B cell (primary cell): ENCODE data around the gene LMX1B. TPM values are rescaled to one million over a fixed set of nuclear protein-coding genes. Genes with fewer than 3 reads are reported as not detected.

ENCODE experiments used
- ATAC-seq: fragments of 200-7000 bp; cut with Tn5 transposase; one replicate; pipeline ENCODE4 v1.10.0; 2021; ENCODE audit warnings: low read depth, mild to moderate bottlenecking, moderate number of reproducible peaks, moderate library complexity
- CTCF ChIA-PET: fragments of 350-600 bp; sonication (Branson Sonifier 250); formaldehyde crosslinking; loops from one replicate; lab custom pipeline; 2021; ENCODE audit warnings: antibody characterized with exemption, inconsistent platforms; lab: Charles Lee
- POLR2A ChIA-PET: fragments of 350-600 bp; sonication (Branson Sonifier 250); formaldehyde crosslinking; loops from one replicate; lab custom pipeline; 2021; ENCODE audit warnings: antibody characterized with exemption; lab: Charles Lee
- DNase-seq: peaks from one replicate; pipeline ENCODE4 v3.0.0; 2013
- H2AFZ ChIP-seq: 2 replicates; pipeline ENCODE4 v1.6.1; 2012; ENCODE audit warnings: mild to moderate bottlenecking, low read depth, low read length; ENCODE audit not compliant: insufficient read depth, poor library complexity, severe bottlenecking
- H3K27ac ChIP-seq, 2 donors: 1 replicate in 1 of 2; 2 replicates in 1 of 2; pipeline ENCODE4 v1.5.1; 2012 to 2013; ENCODE audit warnings: low read length in 2 of 2, mild to moderate bottlenecking in 2 of 2, moderate library complexity in 1 of 2
- H3K27me3 ChIP-seq, 4 experiments: fragments of 200-600 bp in 1 of 4; sonication (generic) in 1 of 4; replicated peaks in 1 of 4; 1 replicate in 2 of 4; 2 replicates in 2 of 4; pipeline versions ENCODE4 v1.6.1 to v1.7.0; 2013 to 2016; ENCODE audit warnings: low read length in 3 of 4, mild to moderate bottlenecking in 2 of 4, mixed read lengths in 1 of 4, moderate library complexity in 1 of 4; ENCODE audit not compliant: insufficient read depth in 4 of 4, control insufficient read depth in 3 of 4; ENCODE audit errors: control extremely low read depth in 1 of 4
- H3K36me3 ChIP-seq, 2 experiments: replicated peaks in 1 of 2; 1 replicate in 1 of 2; 2 replicates in 1 of 2; pipeline versions ENCODE4 v1.6.1 to v1.7.1; 2013; ENCODE audit warnings: low read length in 1 of 2; ENCODE audit not compliant: insufficient read depth in 2 of 2, control insufficient read depth in 1 of 2; ENCODE audit errors: control extremely low read depth in 1 of 2, extremely low read depth in 1 of 2
- H3K4me1 ChIP-seq, 2 donors: fragments of 200-600 bp in 1 of 2; sonication (generic) in 1 of 2; 1 replicate in 1 of 2; 2 replicates in 1 of 2; pipeline versions ENCODE4 v1.5.1 to v1.6.1; 2013 to 2017; ENCODE audit warnings: low read length in 2 of 2; ENCODE audit not compliant: control insufficient read depth in 2 of 2, insufficient read depth in 2 of 2
- H3K4me2 ChIP-seq: replicated peaks from 2 replicates; pipeline ENCODE3; 2012; ENCODE audit warnings: mild to moderate bottlenecking, low read depth, low read length; ENCODE audit not compliant: poor library complexity, severe bottlenecking
- H3K4me3 ChIP-seq, 5 experiments: fragments of 200-600 bp in 1 of 5; sonication (generic) in 1 of 5; 1 replicate in 3 of 5; 2 replicates in 2 of 5; pipeline versions ENCODE4 v1.5.1 to v1.7.0; 2011 to 2016; ENCODE audit warnings: low read length in 4 of 5, mild to moderate bottlenecking in 4 of 5, low read depth in 2 of 5, control low read depth in 1 of 5, moderate library complexity in 1 of 5; ENCODE audit not compliant: insufficient read depth in 1 of 5; ENCODE audit errors: control extremely low read depth in 1 of 5, extremely low read depth in 1 of 5
- H3K79me2 ChIP-seq: fragments of 200-600 bp; sonication (generic); one replicate; pipeline ENCODE4 v1.6.0; 2016; ENCODE audit warnings: low read length; ENCODE audit not compliant: control insufficient read depth, insufficient read depth
- H3K9ac ChIP-seq: fragments of 200-600 bp; sonication (generic); 2 replicates; pipeline ENCODE4 v1.6.1; 2017; ENCODE audit warnings: mild to moderate bottlenecking, low read length, moderate library complexity
- H3K9me3 ChIP-seq, 3 donors: one replicate each; pipeline versions ENCODE4 v1.6.1 to v1.7.1; 2013; ENCODE audit warnings: low read length in 2 of 3; ENCODE audit not compliant: control insufficient read depth in 2 of 3, insufficient read depth in 1 of 3; ENCODE audit errors: control extremely low read depth in 1 of 3
- H4K20me1 ChIP-seq: 2 replicates; pipeline ENCODE4 v1.6.0; 2012; ENCODE audit warnings: mild to moderate bottlenecking, low read length; ENCODE audit not compliant: insufficient read depth, control insufficient read depth, poor library complexity, severe bottlenecking
- H3K27ac Mint-ChIP-seq: one replicate; pipeline ENCODE4 v1.8.0; 2021; ENCODE audit warnings: mixed read lengths
- H3K27me3 Mint-ChIP-seq: one replicate; pipeline ENCODE4 v1.8.0; 2021; ENCODE audit warnings: mixed read lengths
- H3K4me1 Mint-ChIP-seq: one replicate; pipeline ENCODE4 v1.8.0; 2021; ENCODE audit warnings: mixed read lengths
- H3K4me3 Mint-ChIP-seq: one replicate; pipeline ENCODE4 v1.8.0; 2021; ENCODE audit warnings: mixed read lengths
- H3K9me3 Mint-ChIP-seq: one replicate; pipeline ENCODE4 v1.8.0; 2022; ENCODE audit warnings: mixed read lengths; ENCODE audit not compliant: insufficient read depth
- CTCF ChIP-seq: fragments of 200-600 bp; IDR thresholded peaks from one replicate; pipeline ENCODE4 v1.8.0; 2022; ENCODE audit warnings: antibody characterized with exemption, mild to moderate bottlenecking
- EZH2 ChIP-seq: IDR thresholded peaks from 2 replicates; pipeline ENCODE4 v1.6.1; 2012; ENCODE audit warnings: borderline replicate concordance, low read depth, mild to moderate bottlenecking, moderate library complexity, low read length; ENCODE audit not compliant: insufficient read depth, poor library complexity, severe bottlenecking
- WGBS: methylation state at CpG from one replicate; pipeline ENCODE4 v1.1.5; 2013; ENCODE audit warnings: missing lambda C conversion rate; ENCODE audit not compliant: insufficient coverage; 5-methylcytosine and 5-hydroxymethylcytosine counted together
- intact Hi-C: fragments of 100-400 bp; cut with micrococcal nuclease; formaldehyde crosslinking; loops from one replicate; pipeline ENCODE4 v1.10.0; 2022
- polyA plus RNA-seq: library from polyadenylated mRNA; depleted of rRNA; stranded (reverse); fragments of >200 nt; gene quantifications from 2 replicates; pipeline ENCODE4 v1.2.3, GENCODE V29; 2012
- total RNA-seq, 2 donors: library from RNA; stranded (reverse); fragments of 120-200 nt in 1 of 2; gene quantifications; 1 replicate in 1 of 2; 2 replicates in 1 of 2; pipeline versions ENCODE4 v1.2.3 to v1.2.4, GENCODE V29; 2013 to 2022

LMX1B gene
- total and polyA plus RNA-seq, 2 donors (not counting 1 experiment from before 2014, with no cell fraction given) = not detected

DNA sequence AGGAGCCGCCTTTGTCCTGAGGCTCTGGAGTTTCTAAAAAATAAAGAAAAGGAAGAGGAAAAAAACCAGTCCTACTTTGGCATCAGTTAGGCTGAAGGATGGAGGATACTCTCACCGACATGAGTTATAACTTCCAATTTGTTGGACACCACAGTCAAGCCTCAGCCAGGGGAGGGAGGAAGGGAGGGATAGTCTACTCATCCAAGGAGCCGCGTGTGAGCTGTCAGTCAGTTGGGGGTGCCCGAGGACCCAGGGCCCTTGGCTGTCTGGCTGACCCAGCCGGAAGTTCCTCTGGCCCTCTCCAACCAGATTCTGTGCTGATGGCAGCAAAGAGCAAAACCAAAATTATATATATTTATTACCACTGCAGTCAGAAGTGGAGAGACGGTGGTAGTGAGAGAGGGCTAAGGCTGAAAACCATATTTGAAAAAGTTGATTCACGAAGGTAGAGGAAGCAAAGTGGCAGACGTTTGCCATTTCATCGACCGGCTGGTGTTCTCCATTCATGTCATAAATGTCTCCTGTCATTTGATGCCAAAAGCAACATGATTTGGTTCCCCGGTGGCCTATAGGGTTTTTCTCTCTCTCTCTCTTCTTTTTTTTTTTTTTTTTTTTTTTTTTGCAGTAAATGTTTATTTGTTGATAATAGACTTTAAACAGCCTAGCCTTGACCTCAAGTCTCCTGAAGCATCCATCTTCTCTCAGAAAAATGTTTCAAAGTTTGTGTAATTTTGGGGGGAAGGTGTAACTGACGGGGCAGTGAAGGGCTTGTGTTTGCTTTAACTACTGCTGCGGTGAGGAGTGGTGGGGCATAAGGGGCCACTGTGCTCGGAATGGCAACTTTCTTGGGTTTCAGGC is 7.6 kb downstream of the LMX1B start:
- ChIA-PET CTCF (interaction anchor here (1.5 kb wide), 1 partner anchor 10 kb away, joined by 5 read pairs; no protein-coding TSS in a partner anchor), POLR2A (no interaction called here)
- peaks cover 0 to 98% (median 62%) of the 10 kb centered on the region in 4 experiments for H3K27me3 ChIP-seq
- Mint-ChIP-seq H3K27me3 (peaks cover 75% of the 10 kb centered on the region), H3K4me1 (peaks cover 22% of the 10 kb centered on the region), H3K4me3 (no peak overlapping the region), H3K9me3 (no peaks in the 10 kb centered on the region), H3K27ac (no peak overlapping the region)
- peaks cover 0 to 30% (median 0%) of the 10 kb centered on the region in 3 donors for H3K9me3 ChIP-seq
- H3K36me3 ChIP-seq = no peaks in the 10 kb centered on the region
- peaks cover 29 to 44% of the 10 kb centered on the region in 2 donors for H3K4me1 ChIP-seq
- 16% methylated on average over 10 of the region's 15 CpGs for WGBS
- no peak overlapping the region for H3K4me3 ChIP-seq
- no peaks in the 10 kb centered on the region for H3K79me2 ChIP-seq
- no peak for TF ChIP-seq CTCF
- TF ChIP-seq EZH2 = no peak
- no peak overlapping the region for H2AFZ ChIP-seq
- H3K4me2 ChIP-seq = no peak overlapping the region
- no peaks in the 10 kb centered on the region for H4K20me1 ChIP-seq
- no peak overlapping the region for H3K27ac ChIP-seq
- no peak overlapping the region for H3K9ac ChIP-seq
- ATAC-seq = no peak
- DNase-seq = no peak
- intact Hi-C loops = no loop called here
